Duodenal mucosa (tissue), 2 donors: ENCODE data around the gene ACTL7A.
"Not testable (repeated sequence)": the region's sequence is repeated elsewhere in the genome, so short reads cannot be mapped to it uniquely, and the experiment has no call there.

Experiments
- H3K27ac ChIP-seq: one replicate; pipeline ENCODE4 v1.7.0; 2013; ENCODE audit warnings: low read depth, low read length
- H3K27me3 ChIP-seq, 2 donors: one replicate each; pipeline ENCODE4 v1.7.0; 2013; ENCODE audit warnings: low read length in 2 of 2, control low read depth in 1 of 2; ENCODE audit not compliant: insufficient read depth in 2 of 2, control insufficient read depth in 1 of 2
- H3K36me3 ChIP-seq, 2 donors: one replicate each; pipeline ENCODE4 v1.7.0; 2013; ENCODE audit warnings: low read length in 2 of 2, control low read depth in 1 of 2; ENCODE audit not compliant: insufficient read depth in 2 of 2, control insufficient read depth in 1 of 2
- H3K4me1 ChIP-seq, 2 donors: one replicate each; pipeline ENCODE4 v1.7.0; 2013; ENCODE audit warnings: low read length in 2 of 2, control low read depth in 1 of 2; ENCODE audit not compliant: insufficient read depth in 2 of 2, control insufficient read depth in 1 of 2
- H3K4me3 ChIP-seq, 2 donors: one replicate each; pipeline ENCODE4 v1.7.0; 2013; ENCODE audit warnings: low read length in 2 of 2, low read depth in 1 of 2
- H3K9ac ChIP-seq, 2 donors: one replicate each; pipeline ENCODE4 v1.7.0; 2013; ENCODE audit warnings: low read length in 2 of 2, low read depth in 1 of 2
- H3K9me3 ChIP-seq, 2 donors: one replicate each; pipeline ENCODE4 v1.7.0; 2013; ENCODE audit warnings: low read length in 2 of 2, control low read depth in 1 of 2; ENCODE audit not compliant: control insufficient read depth in 1 of 2

ACTL7A gene

DNA sequence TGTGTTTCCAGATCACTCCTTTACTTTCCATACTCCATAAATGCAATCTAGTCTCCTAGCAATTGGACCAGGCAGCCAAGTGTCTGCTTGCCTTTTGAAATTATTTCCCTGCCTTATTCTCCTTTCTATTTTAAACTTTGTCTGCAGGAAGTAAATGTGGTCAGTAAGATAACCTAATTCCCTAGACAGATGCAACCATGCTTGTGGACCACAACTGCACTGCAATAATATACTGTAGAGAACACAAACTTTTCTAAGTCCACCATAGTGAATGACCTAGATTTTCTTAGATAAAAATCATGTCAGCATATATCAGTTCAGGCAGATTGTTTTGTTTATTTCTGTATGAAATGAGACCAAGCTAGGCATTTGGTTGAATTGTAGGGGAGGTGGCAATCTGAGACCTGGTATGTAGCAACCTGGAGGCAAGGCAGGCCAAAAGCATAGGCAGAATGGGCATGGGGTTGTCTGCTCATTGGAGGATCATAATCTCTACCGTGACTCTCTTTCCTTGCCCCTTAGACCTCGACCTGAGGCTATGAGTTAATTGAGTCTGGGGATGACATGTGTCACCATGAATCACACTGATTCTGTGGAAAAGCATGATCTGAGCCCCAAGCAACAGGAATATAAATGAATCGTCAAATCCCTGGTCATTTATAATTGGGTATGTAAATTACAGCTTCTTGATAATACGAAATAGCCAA is 27.0 kb upstream of the ACTL7A start:
- no peak overlapping the region for H3K9ac ChIP-seq
- no peak overlapping the region for H3K27ac ChIP-seq
- no peak overlapping the region for H3K4me3 ChIP-seq
- no peaks in the 10 kb centered on the region for H3K36me3 ChIP-seq
- no peaks in the 10 kb centered on the region for H3K9me3 ChIP-seq
- no peaks in the 10 kb centered on the region for H3K27me3 ChIP-seq
- no peaks in the 10 kb centered on the region for H3K4me1 ChIP-seq

DNA sequence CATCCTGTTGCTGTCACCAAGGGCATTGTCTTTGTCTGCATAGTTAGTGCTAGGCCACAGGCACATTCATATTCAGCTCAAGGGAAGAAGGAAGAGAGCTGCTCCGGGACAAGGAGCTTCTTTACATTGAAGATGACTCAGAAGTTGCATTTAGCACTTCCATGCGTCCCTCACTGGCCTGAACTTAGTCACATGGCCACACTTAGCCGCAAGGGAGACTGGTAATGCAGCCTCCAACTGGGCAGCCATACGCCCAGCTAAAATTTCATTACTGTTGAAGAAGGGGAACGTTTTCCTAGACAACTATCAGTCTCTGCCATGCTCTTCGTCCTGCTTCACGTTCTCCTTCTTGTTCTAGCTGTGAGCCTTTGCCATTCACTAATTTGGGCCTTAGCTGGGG is 26.2 kb upstream of the ACTL7A start:
- Histone ChIP-seq H3K4me1 (no peaks in the 10 kb centered on the region), H3K9me3 (no peaks in the 10 kb centered on the region), H3K4me3 (no peak overlapping the region), H3K36me3 (no peaks in the 10 kb centered on the region), H3K9ac (no peak overlapping the region), H3K27ac (no peak overlapping the region), H3K27me3 (no peaks in the 10 kb centered on the region)

DNA sequence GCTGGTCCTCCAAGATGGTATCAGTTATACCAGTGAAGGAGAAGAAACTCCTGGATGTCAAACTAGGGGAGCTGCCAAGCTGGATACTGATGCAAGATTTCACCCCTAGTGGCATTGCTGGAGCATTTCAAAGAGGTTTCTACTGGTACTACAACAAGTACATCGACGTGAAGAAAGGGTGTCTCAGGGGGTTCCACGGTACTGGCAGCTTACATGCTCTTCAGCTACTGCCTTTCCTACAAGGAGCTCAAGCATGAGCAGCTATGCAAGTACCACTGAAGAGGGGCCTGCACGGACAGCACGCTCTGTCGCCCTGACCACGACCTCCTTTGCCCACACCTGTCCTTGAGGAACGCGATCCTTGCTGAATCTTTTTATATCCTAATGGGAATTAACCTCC is 25.7 kb upstream of the ACTL7A start:
- H3K36me3 ChIP-seq: no peaks in the 10 kb centered on the region
- H3K9ac ChIP-seq: no peak overlapping the region
- H3K27me3 ChIP-seq: no peaks in the 10 kb centered on the region
- H3K4me1 ChIP-seq: no peaks in the 10 kb centered on the region
- no peak overlapping the region for H3K27ac ChIP-seq
- H3K4me3 ChIP-seq: no peak overlapping the region
- no peaks in the 10 kb centered on the region for H3K9me3 ChIP-seq

DNA sequence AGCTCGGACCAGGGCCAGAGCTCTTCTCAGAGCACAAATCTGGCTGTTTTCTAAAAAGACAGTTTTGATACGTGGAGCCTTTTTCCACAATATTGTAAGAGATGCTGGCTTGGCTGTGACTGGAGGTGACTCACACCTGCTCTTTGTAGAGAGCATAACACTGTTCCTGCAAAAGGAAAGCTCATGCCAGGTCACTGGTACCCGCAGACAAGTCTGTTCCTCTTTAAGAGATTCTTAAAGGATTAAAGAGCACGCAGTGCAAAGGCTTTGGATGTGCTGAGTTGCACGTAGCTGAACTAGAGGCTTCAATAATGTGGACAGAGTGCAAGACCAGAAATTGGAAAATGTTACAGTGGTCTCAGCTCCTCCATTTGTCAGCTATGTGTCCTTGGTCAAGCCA is 25.3 kb upstream of the ACTL7A start:
- H3K4me3 ChIP-seq: no peak overlapping the region
- H3K27me3 ChIP-seq: no peaks in the 10 kb centered on the region
- no peaks in the 10 kb centered on the region for H3K36me3 ChIP-seq
- H3K27ac ChIP-seq: no peak overlapping the region
- no peak overlapping the region for H3K9ac ChIP-seq
- no peaks in the 10 kb centered on the region for H3K4me1 ChIP-seq
- no peaks in the 10 kb centered on the region for H3K9me3 ChIP-seq

DNA sequence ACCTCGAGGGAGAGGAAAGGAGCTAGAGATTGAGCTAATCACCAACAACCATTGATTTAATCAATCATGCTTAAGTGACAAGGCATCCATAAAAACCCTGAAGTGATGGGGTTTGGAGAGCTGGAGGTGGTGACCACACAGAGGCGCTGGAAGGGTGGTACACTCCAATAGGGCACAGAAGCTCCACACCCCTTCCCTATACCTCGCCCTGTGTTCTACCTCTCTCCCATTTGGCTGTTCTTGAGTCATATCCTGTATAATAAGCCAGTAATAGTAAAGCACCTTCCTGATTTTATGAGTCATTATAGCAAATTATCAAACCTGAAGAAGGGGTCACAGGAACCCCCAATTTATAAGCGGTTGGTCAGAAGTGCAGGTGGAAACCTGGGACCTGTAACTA is 24.5 kb upstream of the ACTL7A start:
- Histone ChIP-seq H3K36me3 (no peaks in the 10 kb centered on the region), H3K27ac (no peak overlapping the region), H3K9me3 (no peaks in the 10 kb centered on the region), H3K9ac (no peak overlapping the region), H3K4me1 (no peaks in the 10 kb centered on the region), H3K4me3 (no peak overlapping the region), H3K27me3 (no peaks in the 10 kb centered on the region)

DNA sequence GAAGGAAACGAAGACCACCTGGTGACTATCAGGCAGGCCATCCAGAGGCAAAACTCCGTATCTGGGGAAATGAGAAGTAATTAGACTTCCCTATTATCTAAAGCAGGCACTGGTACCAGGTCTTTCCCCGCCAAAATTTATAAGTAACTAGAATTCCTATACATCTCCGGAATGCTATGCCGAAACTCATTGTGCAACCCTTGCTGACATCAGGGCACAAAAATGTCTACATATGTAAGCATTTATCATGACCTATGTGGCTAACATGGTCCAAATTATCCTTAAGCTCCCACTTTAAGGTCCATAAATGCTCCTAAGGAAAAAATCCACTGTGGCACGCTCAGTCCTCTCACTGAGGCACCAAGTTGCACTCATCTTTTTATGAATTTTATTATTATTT is 24.0 kb upstream of the ACTL7A start:
- H3K9ac ChIP-seq: no peak overlapping the region

DNA sequence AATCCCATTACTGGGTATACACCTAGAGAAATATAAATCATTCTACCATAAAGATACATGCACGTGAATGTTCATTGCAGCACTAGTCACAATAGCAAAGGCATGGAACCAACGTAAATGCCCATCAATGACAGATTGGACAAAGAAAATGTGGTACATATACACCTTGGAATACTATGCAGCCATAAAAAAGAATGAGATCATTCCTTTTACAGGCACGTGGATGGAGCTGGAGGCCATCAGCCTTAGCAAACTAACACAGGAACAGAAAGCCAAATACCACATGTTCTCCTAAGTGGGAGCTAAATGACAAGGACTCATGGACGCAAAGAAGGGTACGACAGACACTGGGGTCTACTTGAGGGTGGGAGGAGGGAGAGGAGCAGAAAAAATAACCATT is 22.5 kb upstream of the ACTL7A start:
- not testable (repeated sequence) for H3K27me3 ChIP-seq, H3K9me3 ChIP-seq, H3K9ac ChIP-seq, H3K36me3 ChIP-seq, H3K27ac ChIP-seq, H3K4me3 ChIP-seq, H3K4me1 ChIP-seq

More for the DNA sequence above, 24.0 kb upstream of the ACTL7A start:
- Histone ChIP-seq H3K9me3 (no peaks in the 10 kb centered on the region), H3K27ac (no peak overlapping the region), H3K36me3 (no peaks in the 10 kb centered on the region), H3K4me3 (no peak overlapping the region), H3K4me1 (no peaks in the 10 kb centered on the region), H3K27me3 (no peaks in the 10 kb centered on the region)

DNA sequence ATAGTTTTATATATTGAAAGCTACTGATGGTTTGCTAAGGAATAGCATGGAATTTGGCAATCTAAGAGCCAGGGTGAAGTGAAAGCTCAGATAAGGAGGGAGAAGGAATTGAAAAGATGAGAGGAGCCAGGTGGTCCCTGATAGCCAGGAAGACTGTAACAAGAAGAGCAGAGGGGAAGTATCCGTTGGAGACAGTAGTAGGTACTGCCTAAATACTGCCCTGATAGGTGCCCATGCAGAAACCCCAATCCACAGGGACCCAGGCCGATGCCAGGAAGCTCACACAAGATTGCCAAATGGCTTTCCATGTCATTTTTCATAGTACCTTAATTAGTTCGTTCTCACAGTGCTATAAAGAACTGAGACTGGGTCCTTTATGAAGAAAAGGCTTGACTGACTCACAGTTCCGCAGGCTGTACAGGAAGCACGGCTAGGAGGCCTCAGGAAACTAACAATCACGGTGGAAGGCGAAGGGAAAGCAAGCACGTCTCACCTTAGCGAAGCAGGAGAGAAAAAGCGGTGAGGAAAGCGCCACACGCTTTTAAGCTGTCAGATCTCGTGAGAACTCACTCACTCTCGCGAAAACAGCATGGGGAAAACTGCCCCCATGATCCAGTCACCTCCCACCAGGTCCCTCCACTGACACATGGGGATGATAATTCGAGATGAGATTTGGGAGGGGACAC is 19.3 kb upstream of the ACTL7A start:
- Histone ChIP-seq H3K27me3 (no peaks in the 10 kb centered on the region), H3K9me3 (no peaks in the 10 kb centered on the region), H3K9ac (no peak overlapping the region), H3K4me3 (no peak overlapping the region), H3K4me1 (no peaks in the 10 kb centered on the region), H3K36me3 (no peaks in the 10 kb centered on the region), H3K27ac (no peak overlapping the region)

DNA sequence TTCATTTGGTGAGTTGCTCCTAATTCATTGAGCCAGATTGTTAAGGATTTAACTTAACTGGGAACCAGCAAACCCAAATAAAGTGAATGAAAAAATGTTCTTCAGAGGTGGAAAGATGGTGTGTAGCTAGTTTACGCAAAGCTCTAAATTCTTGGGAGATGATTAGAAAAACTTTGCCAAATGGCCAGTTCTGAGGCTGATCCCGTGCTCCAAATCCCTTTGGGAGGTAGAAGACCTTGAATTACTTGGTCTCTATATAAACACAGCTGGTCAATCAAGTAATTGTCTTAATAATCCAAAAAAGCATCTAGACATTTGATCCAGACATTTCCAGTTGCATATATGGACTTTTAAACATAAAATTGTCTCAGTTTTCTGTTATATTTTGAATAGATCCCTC is 17.7 kb upstream of the ACTL7A start:
- Histone ChIP-seq H3K27me3 (no peaks in the 10 kb centered on the region), H3K9me3 (no peaks in the 10 kb centered on the region), H3K9ac (no peak overlapping the region), H3K36me3 (no peaks in the 10 kb centered on the region), H3K4me1 (no peaks in the 10 kb centered on the region), H3K27ac (no peak overlapping the region), H3K4me3 (no peak overlapping the region)

DNA sequence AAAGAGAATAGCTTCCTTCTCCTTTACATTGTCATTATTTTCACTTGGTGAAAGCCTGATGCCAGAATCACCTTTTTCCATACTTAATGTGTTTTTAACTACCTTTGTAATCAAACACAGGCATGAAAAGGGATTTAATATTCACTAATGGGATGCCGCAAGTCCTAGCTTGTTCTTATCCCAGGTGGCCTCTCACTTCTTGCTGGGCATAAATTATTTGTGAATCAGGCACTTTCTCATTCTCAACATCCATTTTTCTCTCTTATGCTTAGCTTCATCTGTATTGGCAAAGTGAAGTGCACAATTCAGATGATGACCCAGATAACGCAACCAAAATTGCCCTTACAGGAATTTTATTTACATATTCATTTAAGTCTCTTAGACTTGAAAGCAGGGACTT is 17.2 kb upstream of the ACTL7A start:
- H3K9me3 ChIP-seq: no peaks in the 10 kb centered on the region
- no peaks in the 10 kb centered on the region for H3K36me3 ChIP-seq
- H3K27me3 ChIP-seq: no peaks in the 10 kb centered on the region
- no peak overlapping the region for H3K27ac ChIP-seq
- no peaks in the 10 kb centered on the region for H3K4me1 ChIP-seq
- H3K4me3 ChIP-seq: no peak overlapping the region
- H3K9ac ChIP-seq: no peak overlapping the region
